IMR-90 (cell line): ENCODE data around the gene FGF21. TPM values are rescaled to one million over a fixed set of nuclear protein-coding genes. Genes with fewer than 3 reads are reported as not detected.

Experiments
- ATAC-seq: fragments of 200-7000 bp; cut with Tn5 transposase; 2 replicates; pipeline ENCODE4 v1.9.1; 2020; ENCODE audit warnings: low read depth, mild to moderate bottlenecking, moderate library complexity
- BruUV-seq: library from RNA; stranded (reverse); fragments of 400-500 nt; replicated peaks from 2 replicates; lab custom pipeline; 2021; lab: Mats Ljungman, UMichigan
- CTCF ChIA-PET: fragments of 300-600 bp; formaldehyde crosslinking; extraction: SDS; loops from one replicate; lab custom pipeline; 2021; ENCODE audit warnings: antibody characterized with exemption; lab: Yijun Ruan, JAX
- POLR2A ChIA-PET: fragments of 300-600 bp; sonication (Branson Sonifier 250); formaldehyde crosslinking; loops from one replicate; lab custom pipeline; 2022; ENCODE audit warnings: antibody characterized with exemption; ENCODE audit not compliant: unreplicated experiment; lab: Charles Lee
- DNase-seq: peaks from one replicate; pipeline ENCODE4 v3.0.0; 2013
- H2AFZ ChIP-seq: replicated peaks from 2 replicates; pipeline ENCODE3; 2013; ENCODE audit warnings: low read length, mild to moderate bottlenecking; ENCODE audit not compliant: poor library complexity
- H2AK5ac ChIP-seq: 2 replicates; pipeline ENCODE4 v1.6.1; 2013; ENCODE audit warnings: low read depth, low read length, inconsistent platforms
- H2AK9ac ChIP-seq: replicated peaks from 2 replicates; pipeline ENCODE3; 2013; ENCODE audit warnings: mild to moderate bottlenecking, low read depth, low read length, moderate library complexity; ENCODE audit not compliant: poor library complexity
- H2BK120ac ChIP-seq: 2 replicates; pipeline ENCODE4 v1.6.1; 2013; ENCODE audit warnings: low read depth, low read length, inconsistent platforms
- H2BK15ac ChIP-seq: 3 replicates; pipeline ENCODE4 v1.6.1; 2013; ENCODE audit warnings: low read depth, low read length, inconsistent platforms
- H2BK20ac ChIP-seq: 2 replicates; pipeline ENCODE4 v1.6.1; 2013; ENCODE audit warnings: low read depth, mild to moderate bottlenecking, inconsistent platforms, low read length, moderate library complexity
- H2BK5ac ChIP-seq: 2 replicates; pipeline ENCODE4 v1.6.1; 2013; ENCODE audit warnings: mild to moderate bottlenecking, low read depth, low read length, inconsistent platforms; ENCODE audit not compliant: poor library complexity, severe bottlenecking
- H3K14ac ChIP-seq: replicated peaks from 2 replicates; pipeline ENCODE4 v1.6.1; 2013; ENCODE audit warnings: low read depth, low read length, inconsistent platforms
- H3K18ac ChIP-seq: 2 replicates; pipeline ENCODE4 v1.6.1; 2013; ENCODE audit warnings: low read depth, low read length, control low read depth
- H3K23ac ChIP-seq: 2 replicates; pipeline ENCODE4 v1.6.1; 2013; ENCODE audit warnings: low read depth, low read length, inconsistent platforms
- H3K27ac ChIP-seq: 2 replicates; pipeline ENCODE4 v1.5.1; 2013; ENCODE audit warnings: mild to moderate bottlenecking, control low read depth, low read length; ENCODE audit not compliant: insufficient read depth
- H3K27me3 ChIP-seq: 2 replicates; pipeline ENCODE4 v1.6.1; 2013; ENCODE audit warnings: low read length; ENCODE audit not compliant: control insufficient read depth, insufficient read depth
- H3K36me3 ChIP-seq: 2 replicates; pipeline ENCODE4 v1.6.1; 2013; ENCODE audit warnings: low read length, mixed read lengths; ENCODE audit not compliant: control insufficient read depth, insufficient read depth
- H3K4ac ChIP-seq: 2 replicates; pipeline ENCODE4 v1.6.1; 2013; ENCODE audit warnings: low read depth, low read length, inconsistent platforms
- H3K4me1 ChIP-seq: 2 replicates; pipeline ENCODE4 v1.6.1; 2013; ENCODE audit warnings: low read length, mixed read lengths; ENCODE audit not compliant: control insufficient read depth, insufficient read depth
- H3K4me2 ChIP-seq: 2 replicates; pipeline ENCODE4 v1.6.1; 2013; ENCODE audit warnings: low read depth, mild to moderate bottlenecking, control low read depth, low read length, moderate library complexity
- H3K4me3 ChIP-seq: 2 replicates; pipeline ENCODE4 v1.5.1; 2013; ENCODE audit warnings: low read depth, mild to moderate bottlenecking, control low read depth, low read length, moderate library complexity; ENCODE audit not compliant: insufficient read depth
- H3K56ac ChIP-seq: 2 replicates; pipeline ENCODE4 v1.6.1; 2013; ENCODE audit warnings: low read length, inconsistent platforms; ENCODE audit not compliant: insufficient read depth; ENCODE audit errors: extremely low read depth
- H3K79me1 ChIP-seq, 2 experiments: 2 replicates each; pipeline ENCODE4 v1.6.1; 2013; ENCODE audit warnings: low read length in 2 of 2, inconsistent platforms in 1 of 2, low read depth in 1 of 2
- H3K9ac ChIP-seq: 2 replicates; pipeline ENCODE4 v1.6.1; 2013; ENCODE audit warnings: low read depth, low read length, control low read depth
- H3K9me1 ChIP-seq: 2 replicates; pipeline ENCODE4 v1.6.1; 2013; ENCODE audit warnings: low read length, inconsistent platforms; ENCODE audit not compliant: insufficient read depth
- H3K9me3 ChIP-seq: 2 replicates; pipeline ENCODE4 v1.6.1; 2013; ENCODE audit warnings: low read length; ENCODE audit not compliant: control insufficient read depth, insufficient read depth
- H4K20me1 ChIP-seq: 2 replicates; pipeline ENCODE4 v1.6.1; 2013; ENCODE audit warnings: low read length, inconsistent platforms; ENCODE audit not compliant: insufficient read depth
- H4K5ac ChIP-seq: 2 replicates; pipeline ENCODE4 v1.6.1; 2013; ENCODE audit warnings: mild to moderate bottlenecking, low read depth, low read length, control low read depth
- H4K8ac ChIP-seq, 2 experiments: 2 replicates each; pipeline ENCODE4 v1.6.1; 2013; ENCODE audit warnings: low read depth in 2 of 2, low read length in 2 of 2, control low read depth in 1 of 2, inconsistent platforms in 1 of 2
- H4K91ac ChIP-seq: 2 replicates; pipeline ENCODE4 v1.6.1; 2013; ENCODE audit warnings: low read depth, low read length, inconsistent platforms; ENCODE audit not compliant: insufficient read depth
- CEBPB ChIP-seq: IDR thresholded peaks from 2 replicates; pipeline ENCODE4 v1.6.1; 2012; ENCODE audit warnings: low read depth, low read length, improper control_type of control experiment
- MAZ ChIP-seq: IDR thresholded peaks from 2 replicates; pipeline ENCODE4 v1.6.1; 2012; ENCODE audit warnings: low read depth, mild to moderate bottlenecking, low read length, improper control_type of control experiment, moderate library complexity, borderline replicate concordance
- MXI1 ChIP-seq: IDR thresholded peaks from 2 replicates; pipeline ENCODE4 v1.6.1; 2012; ENCODE audit warnings: low read depth, mild to moderate bottlenecking, low read length, moderate library complexity, borderline replicate concordance
- NFE2L2 ChIP-seq: fragments of 150-350 bp; IDR thresholded peaks from 2 replicates; pipeline ENCODE4 v1.6.1; 2016; ENCODE audit warnings: low read depth, mild to moderate bottlenecking, low read length
- SMC3 ChIP-seq: fragments of 150-350 bp; IDR thresholded peaks from 2 replicates; pipeline ENCODE4 v1.6.1; 2016; ENCODE audit warnings: low read depth, mild to moderate bottlenecking, antibody characterized with exemption, low read length, moderate library complexity
- WGBS, 2 experiments: methylation state at CpG; one replicate each; pipeline versions ENCODE4 v1.1.5 to v1.1.7; 2013; ENCODE audit warnings: missing lambda C conversion rate in 2 of 2; ENCODE audit not compliant: insufficient read length in 1 of 2; ENCODE audit errors: extremely low coverage in 2 of 2; 5-methylcytosine and 5-hydroxymethylcytosine counted together
- dilution Hi-C: fragments of 300-500 bp; cut with HindIII; formaldehyde crosslinking; loops from one replicate; pipeline ENCODE4 v1.14.3; 2018; ENCODE audit warnings: low sequenced_read_pairs; ENCODE audit not compliant: unreplicated experiment
- in situ Hi-C: fragments of 300-500 bp; cut with MboI; formaldehyde crosslinking; loops from 3 replicates; pipeline ENCODE4 v1.14.3; 2019; ENCODE audit warnings: low sequenced_read_pairs, inconsistent platforms, mixed read lengths
- intact Hi-C: fragments of 100-400 bp; cut with micrococcal nuclease; formaldehyde crosslinking; loops from 2 replicates; pipeline ENCODE4 v1.10.0; 2022
- polyA plus RNA-seq, 3 experiments: library from polyadenylated mRNA; depleted of rRNA; stranded (reverse); fragments of >200 nt; gene quantifications; 2 replicates each; pipeline ENCODE4 v1.2.3, GENCODE V29; 2012; ENCODE audit warnings: low replicate concordance in 1 of 3
- total RNA-seq: library from RNA; depleted of rRNA; stranded (reverse); fragments of >200 nt; gene quantifications from 2 replicates; pipeline ENCODE4 v1.2.3, GENCODE V29; 2012
- TF ChIP-seq, protein P1 (sequence below): fragments of 150-350 bp; IDR thresholded peaks from 2 replicates; pipeline ENCODE4 v1.6.1; 2017; ENCODE audit warnings: mild to moderate bottlenecking, antibody characterized with exemption, low read length, low read depth

The FGF21 gene
- total and polyA plus RNA-seq, 2 of the 4 experiments (the other 2 are of a cell fraction): not detected

- ChIA-PET CTCF (interaction anchor here (0.6 kb wide), 1 partner anchor 161 kb away, joined by 4 read pairs; no protein-coding TSS in a partner anchor), POLR2A (no interaction called here)
- Histone ChIP-seq H2BK120ac (no peak overlapping the region), H4K5ac (no peak overlapping the region), H3K27me3 (peaks cover 30% of the 10 kb centered on the region), H2BK20ac (no peak overlapping the region), H4K8ac (no peak overlapping the region), H3K4me3 (no peak overlapping the region), H2BK5ac (no peak overlapping the region), H3K56ac (no peak overlapping the region), H3K23ac (no peak overlapping the region), H3K9me3 (no peaks in the 10 kb centered on the region), H3K4ac (no peak overlapping the region), H2BK15ac (no peak overlapping the region), H2AK9ac (no peak overlapping the region), H3K36me3 (no peaks in the 10 kb centered on the region), H3K4me2 (no peak overlapping the region), H2AFZ (no peak overlapping the region), H3K79me1 (no peaks in the 10 kb centered on the region), H3K18ac (no peak overlapping the region), H3K14ac (no peak overlapping the region), H2AK5ac (no peak overlapping the region), H3K27ac (no peak overlapping the region), H3K4me1 (peaks cover 4% of the 10 kb centered on the region; the same call in 1 of the 2 replicates), H4K20me1 (no peaks in the 10 kb centered on the region), H4K91ac (no peak overlapping the region), H3K9ac (no peak overlapping the region), H3K9me1 (no peaks in the 10 kb centered on the region)
- BruUV-seq: no TSS peak
- DNase-seq: no peak
- 92% methylated on average over 26 of the region's 31 CpGs; no CpG with 5 or more reads in 1 of the 2 experiments for WGBS, 2 experiments
- no peak for ATAC-seq
- TF ChIP-seq, protein P1, sequence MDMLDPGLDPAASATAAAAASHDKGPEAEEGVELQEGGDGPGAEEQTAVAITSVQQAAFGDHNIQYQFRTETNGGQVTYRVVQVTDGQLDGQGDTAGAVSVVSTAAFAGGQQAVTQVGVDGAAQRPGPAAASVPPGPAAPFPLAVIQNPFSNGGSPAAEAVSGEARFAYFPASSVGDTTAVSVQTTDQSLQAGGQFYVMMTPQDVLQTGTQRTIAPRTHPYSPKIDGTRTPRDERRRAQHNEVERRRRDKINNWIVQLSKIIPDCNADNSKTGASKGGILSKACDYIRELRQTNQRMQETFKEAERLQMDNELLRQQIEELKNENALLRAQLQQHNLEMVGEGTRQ: no peak
- TF ChIP-seq SMC3 (no peak), MXI1 (no peak), CEBPB (no peak), NFE2L2 (no peak), MAZ (no peak)
- intact Hi-C loops (no loop called here), dilution Hi-C loops (no loop called here), in situ Hi-C loops (no loop called here)
Measured at GRCh38 chr19:48750351-48750750, 5.0 kb upstream of the FGF21 start.
